Neural progenitor cell (in vitro differentiated cells): Measurements from ENCODE around the gene SLC6A12. TPM values are rescaled to one million over a fixed set of nuclear protein-coding genes. Genes with fewer than 3 reads are reported as not detected.

Experiments
- DNase-seq: peaks from one replicate; pipeline ENCODE4 v3.0.0-alpha.2; 2016; ENCODE audit warnings: low spot score
- H2AFZ ChIP-seq: fragments of 200-600 bp; sonication (generic); replicated peaks from 2 replicates; pipeline ENCODE4 v1.6.1; 2016; ENCODE audit warnings: antibody characterized with exemption
- H3F3A ChIP-seq: fragments of 200-600 bp; sonication (generic); 2 replicates; pipeline ENCODE4 v1.6.1; 2016; ENCODE audit warnings: antibody characterized with exemption, low read depth
- H3K27ac ChIP-seq: fragments of 200-600 bp; sonication (generic); 2 replicates; pipeline ENCODE4 v1.5.1; 2016; ENCODE audit warnings: mild to moderate bottlenecking
- H3K27me3 ChIP-seq: fragments of 200-600 bp; sonication (generic); 2 replicates; pipeline ENCODE4 v1.6.1; 2016; ENCODE audit warnings: mild to moderate bottlenecking, moderate library complexity
- H3K36me3 ChIP-seq: fragments of 200-600 bp; sonication (generic); 2 replicates; pipeline ENCODE4 v1.5.1; 2016
- H3K4me1 ChIP-seq: fragments of 200-600 bp; sonication (generic); 2 replicates; pipeline ENCODE4 v1.6.1; 2016; ENCODE audit warnings: mixed run types
- H3K4me2 ChIP-seq: fragments of 200-600 bp; sonication (generic); 2 replicates; pipeline ENCODE4 v1.6.1; 2016
- H3K4me3 ChIP-seq: fragments of 200-600 bp; sonication (generic); 2 replicates; pipeline ENCODE4 v1.5.1; 2016
- H3K79me2 ChIP-seq: fragments of 200-600 bp; sonication (generic); 2 replicates; pipeline ENCODE4 v1.6.1; 2016; ENCODE audit warnings: low read depth
- H3K9ac ChIP-seq: fragments of 200-600 bp; sonication (generic); 2 replicates; pipeline ENCODE4 v1.6.1; 2016
- H3K9me3 ChIP-seq: fragments of 200-600 bp; sonication (generic); 2 replicates; pipeline ENCODE4 v1.5.1; 2016; ENCODE audit warnings: low read depth
- H4K20me1 ChIP-seq: fragments of 200-600 bp; sonication (generic); 2 replicates; pipeline ENCODE4 v1.6.1; 2016; ENCODE audit warnings: low read depth
- H3K27ac Mint-ChIP-seq: 3 replicates; pipeline ENCODE4 v1.8.0; 2021; ENCODE audit warnings: mixed read lengths
- H3K27me3 Mint-ChIP-seq: 2 replicates; pipeline ENCODE4 v1.8.0; 2022; ENCODE audit warnings: low read depth, mild to moderate bottlenecking, inconsistent platforms, moderate library complexity, mixed read lengths; ENCODE audit not compliant: insufficient read depth
- H3K36me3 Mint-ChIP-seq: 3 replicates; pipeline ENCODE4 v1.8.0; 2021; ENCODE audit warnings: mixed read lengths
- H3K4me1 Mint-ChIP-seq: 3 replicates; pipeline ENCODE4 v1.8.0; 2021; ENCODE audit warnings: mixed read lengths
- H3K4me3 Mint-ChIP-seq: 3 replicates; pipeline ENCODE4 v1.8.0; 2021; ENCODE audit warnings: mild to moderate bottlenecking, moderate library complexity, mixed read lengths
- H3K9me3 Mint-ChIP-seq: 3 replicates; pipeline ENCODE4 v1.8.0; 2020; ENCODE audit warnings: mixed read lengths
- EZH2 ChIP-seq: fragments of 200-600 bp; sonication (generic); IDR thresholded peaks from 2 replicates; pipeline ENCODE4 v1.6.1; 2017; ENCODE audit warnings: antibody characterized with exemption, mild to moderate bottlenecking, moderate library complexity
- EZH2phosphoT487 ChIP-seq: fragments of 200-600 bp; sonication (generic); IDR thresholded peaks from 2 replicates; pipeline ENCODE4 v1.6.1; 2017; ENCODE audit warnings: antibody characterized with exemption
- total RNA-seq: library from RNA; depleted of rRNA; stranded (reverse); fragments of >200 nt; gene quantifications from 2 replicates; pipeline ENCODE4 v1.2.3, GENCODE V29; 2015; ENCODE audit warnings: low replicate concordance
- TF ChIP-seq, protein P1 (sequence below): fragments of 200-600 bp; sonication (generic); IDR thresholded peaks from 2 replicates; pipeline ENCODE4 v1.5.1; 2017; ENCODE audit warnings: antibody characterized with exemption, mild to moderate bottlenecking

The SLC6A12 gene
- total RNA-seq, 1 donor from 2014 or later = not detected

DNA sequence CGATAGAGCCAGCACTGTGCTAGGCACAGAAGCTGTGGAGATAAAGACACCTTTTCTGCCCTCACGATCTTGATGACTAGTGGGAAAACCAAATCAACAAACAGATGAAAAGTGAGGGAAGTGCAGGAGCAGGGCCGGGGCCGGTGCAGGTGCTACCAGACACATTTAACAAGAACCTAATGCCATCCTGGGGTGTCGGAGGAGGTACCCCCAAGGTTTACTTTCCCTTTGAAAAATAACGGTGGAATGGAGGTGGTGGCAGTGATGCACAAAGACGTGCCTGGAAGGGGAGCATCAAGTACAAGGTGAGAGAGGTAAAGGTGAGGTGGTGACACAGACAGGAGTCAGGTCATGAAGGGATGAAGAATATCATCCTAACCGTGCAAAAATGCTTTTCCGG lies 26.6 kb upstream of the SLC6A12 start:
- Histone ChIP-seq H3K27ac (no peak overlapping the region), H2AFZ (no peak overlapping the region), H3K4me3 (no peak overlapping the region), H4K20me1 (no peaks in the 10 kb centered on the region), H3K36me3 (no peaks in the 10 kb centered on the region), H3K79me2 (no peaks in the 10 kb centered on the region), H3K4me1 (no peaks in the 10 kb centered on the region), H3K27me3 (peaks cover 10% of the 10 kb centered on the region), H3K9me3 (no peaks in the 10 kb centered on the region), H3K4me2 (no peak overlapping the region), H3K9ac (no peak overlapping the region), H3F3A (no peaks in the 10 kb centered on the region)
- H3K4me3 Mint-ChIP-seq = no peak overlapping the region
- peaks cover 21% of the 10 kb centered on the region for H3K9me3 Mint-ChIP-seq
- no peak for DNase-seq
- peaks cover 6% of the 10 kb centered on the region for H3K36me3 Mint-ChIP-seq
- H3K27ac Mint-ChIP-seq = no peak overlapping the region
- H3K27me3 Mint-ChIP-seq = peaks cover 7% of the 10 kb centered on the region
- TF ChIP-seq, protein P1, sequence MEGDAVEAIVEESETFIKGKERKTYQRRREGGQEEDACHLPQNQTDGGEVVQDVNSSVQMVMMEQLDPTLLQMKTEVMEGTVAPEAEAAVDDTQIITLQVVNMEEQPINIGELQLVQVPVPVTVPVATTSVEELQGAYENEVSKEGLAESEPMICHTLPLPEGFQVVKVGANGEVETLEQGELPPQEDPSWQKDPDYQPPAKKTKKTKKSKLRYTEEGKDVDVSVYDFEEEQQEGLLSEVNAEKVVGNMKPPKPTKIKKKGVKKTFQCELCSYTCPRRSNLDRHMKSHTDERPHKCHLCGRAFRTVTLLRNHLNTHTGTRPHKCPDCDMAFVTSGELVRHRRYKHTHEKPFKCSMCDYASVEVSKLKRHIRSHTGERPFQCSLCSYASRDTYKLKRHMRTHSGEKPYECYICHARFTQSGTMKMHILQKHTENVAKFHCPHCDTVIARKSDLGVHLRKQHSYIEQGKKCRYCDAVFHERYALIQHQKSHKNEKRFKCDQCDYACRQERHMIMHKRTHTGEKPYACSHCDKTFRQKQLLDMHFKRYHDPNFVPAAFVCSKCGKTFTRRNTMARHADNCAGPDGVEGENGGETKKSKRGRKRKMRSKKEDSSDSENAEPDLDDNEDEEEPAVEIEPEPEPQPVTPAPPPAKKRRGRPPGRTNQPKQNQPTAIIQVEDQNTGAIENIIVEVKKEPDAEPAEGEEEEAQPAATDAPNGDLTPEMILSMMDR = no peak
- TF ChIP-seq EZH2 = no peak
- TF ChIP-seq EZH2phosphoT487 = no peak
- no peaks in the 10 kb centered on the region for H3K4me1 Mint-ChIP-seq

GRCh38 chr12:238736-239398 lies 24.9 kb upstream of the SLC6A12 start:
- no peak overlapping the region for H2AFZ ChIP-seq
- Mint-ChIP-seq H3K9me3 (peaks cover 27% of the 10 kb centered on the region), H3K4me3 (no peak overlapping the region), H3K27me3 (peaks cover 13% of the 10 kb centered on the region), H3K36me3 (peaks cover 6% of the 10 kb centered on the region), H3K4me1 (no peaks in the 10 kb centered on the region), H3K27ac (no peak overlapping the region)
- TF ChIP-seq EZH2phosphoT487 (no peak), EZH2 (no peak)
- TF ChIP-seq, protein P1 = no peak
- DNase-seq = no peak
- no peak overlapping the region for H3K27ac ChIP-seq
- H3K4me2 ChIP-seq = no peak overlapping the region
- H3K9ac ChIP-seq = no peak overlapping the region
- H4K20me1 ChIP-seq = no peaks in the 10 kb centered on the region
- H3K4me3 ChIP-seq = no peak overlapping the region
- H3K36me3 ChIP-seq = no peaks in the 10 kb centered on the region
- no peaks in the 10 kb centered on the region for H3K9me3 ChIP-seq
- no peaks in the 10 kb centered on the region for H3K4me1 ChIP-seq
- H3F3A ChIP-seq = no peaks in the 10 kb centered on the region
- H3K27me3 ChIP-seq = peaks cover 6% of the 10 kb centered on the region
- no peaks in the 10 kb centered on the region for H3K79me2 ChIP-seq

DNA sequence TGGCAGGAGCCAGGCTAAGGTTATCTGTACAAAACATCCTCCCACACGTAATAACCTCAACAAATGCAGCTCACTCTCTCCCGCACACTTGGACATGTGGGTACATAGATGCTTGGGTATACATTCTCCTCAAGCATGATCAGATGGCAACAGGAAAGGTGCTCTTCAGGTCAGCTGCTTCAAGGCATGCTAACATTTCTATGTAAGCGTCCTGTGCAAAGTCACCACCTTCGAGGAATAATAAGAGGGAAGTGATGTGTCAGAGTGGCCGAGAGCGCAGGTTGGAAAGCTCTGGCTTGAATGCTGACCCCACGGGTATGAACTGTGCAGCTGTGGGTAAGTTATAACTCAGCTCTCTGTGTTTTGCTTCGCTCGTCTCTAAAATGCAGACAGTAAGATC lies 24.2 kb upstream of the SLC6A12 start:
- Histone ChIP-seq H3K79me2 (no peaks in the 10 kb centered on the region), H3K4me3 (no peak overlapping the region), H3K4me2 (no peak overlapping the region), H3K9me3 (no peaks in the 10 kb centered on the region), H3K4me1 (no peaks in the 10 kb centered on the region), H4K20me1 (no peaks in the 10 kb centered on the region), H3F3A (no peaks in the 10 kb centered on the region), H3K36me3 (no peaks in the 10 kb centered on the region), H2AFZ (no peak overlapping the region), H3K9ac (no peak overlapping the region), H3K27me3 (no peaks in the 10 kb centered on the region), H3K27ac (no peak overlapping the region)
- TF ChIP-seq EZH2 (no peak), EZH2phosphoT487 (no peak)
- TF ChIP-seq, protein P1 = no peak
- DNase-seq = no peak
- H3K9me3 Mint-ChIP-seq = peaks cover 30% of the 10 kb centered on the region
- H3K27me3 Mint-ChIP-seq = peaks cover 16% of the 10 kb centered on the region
- no peaks in the 10 kb centered on the region for H3K4me1 Mint-ChIP-seq
- peaks cover 6% of the 10 kb centered on the region for H3K36me3 Mint-ChIP-seq
- H3K4me3 Mint-ChIP-seq = no peak overlapping the region
- H3K27ac Mint-ChIP-seq = no peak overlapping the region
